ENCODE measurements around the gene LAMTOR3.

LAMTOR3 gene

GRCh38 chr4:99847362-99847976 is 46.8 kb downstream of the LAMTOR3 start:
- no peak for DNase-seq (ENCODE audit: low read depth in 2 of 2)
- H3K4me3 ChIP-seq (replicated peaks in 1 of 2; ENCODE audit: low read depth in 2 of 2, low read length in 2 of 2) = no peak overlapping the region
- no peak for TF ChIP-seq CTCF (IDR thresholded peaks at IDR 0.05; ENCODE audit: low read depth, low read length)

- TF ChIP-seq CTCF (IDR thresholded peaks at IDR 0.05; ENCODE audit: low read depth, low read length) = no peak
- DNase-seq (ENCODE audit: low read depth in 2 of 2) = no peak
- no peak overlapping the region for H3K4me3 ChIP-seq (replicated peaks in 1 of 2; ENCODE audit: low read depth in 2 of 2, low read length in 2 of 2)
Measured at GRCh38 chr4:99846891-99847290, 47.3 kb downstream of the LAMTOR3 start.

GRCh38 chr4:99845708-99846469 is 48.3 kb downstream of the LAMTOR3 start:
- no peak for DNase-seq (ENCODE audit: low read depth in 2 of 2)
- TF ChIP-seq CTCF (IDR thresholded peaks at IDR 0.05; ENCODE audit: low read depth, low read length) = no peak
- no peak overlapping the region for H3K4me3 ChIP-seq (replicated peaks in 1 of 2; ENCODE audit: low read depth in 2 of 2, low read length in 2 of 2)

- DNase-seq (ENCODE audit: low read depth in 2 of 2) = no peak
- no peak for TF ChIP-seq CTCF (IDR thresholded peaks at IDR 0.05; ENCODE audit: low read depth, low read length)
- no peak overlapping the region for H3K4me3 ChIP-seq (replicated peaks in 1 of 2; ENCODE audit: low read depth in 2 of 2, low read length in 2 of 2)
Measured at GRCh38 chr4:99845179-99845578, 49.0 kb downstream of the LAMTOR3 start.

- DNase-seq (ENCODE audit: low read depth in 2 of 2) = no peak
- no peak for TF ChIP-seq CTCF (IDR thresholded peaks at IDR 0.05; ENCODE audit: low read depth, low read length)
- H3K4me3 ChIP-seq (replicated peaks in 1 of 2; ENCODE audit: low read depth in 2 of 2, low read length in 2 of 2) = no peak overlapping the region
Measured at GRCh38 chr4:99844048-99844447, 50.2 kb downstream of the LAMTOR3 start.

- no peak for DNase-seq (ENCODE audit: low read depth in 2 of 2)
- no peak for TF ChIP-seq CTCF (IDR thresholded peaks at IDR 0.05; ENCODE audit: low read depth, low read length)
- H3K4me3 ChIP-seq (replicated peaks in 1 of 2; ENCODE audit: low read depth in 2 of 2, low read length in 2 of 2) = no peak overlapping the region
Measured at GRCh38 chr4:99843413-99843812, 50.8 kb downstream of the LAMTOR3 start.
